IMR-90 (cell line): ENCODE measurements around the gene MMEL1. TPM values are rescaled to one million over a fixed set of nuclear protein-coding genes. Genes with fewer than 3 reads are reported as not detected.

ENCODE experiments used
- ATAC-seq: fragments of 200-7000 bp; cut with Tn5 transposase; 2 replicates; pipeline ENCODE4 v1.9.1; 2020; ENCODE audit warnings: low read depth, mild to moderate bottlenecking, moderate library complexity
- BruUV-seq: library from RNA; stranded (reverse); fragments of 400-500 nt; replicated peaks from 2 replicates; lab custom pipeline; 2021; lab: Mats Ljungman, UMichigan
- CTCF ChIA-PET: fragments of 300-600 bp; formaldehyde crosslinking; extraction: SDS; loops from one replicate; lab custom pipeline; 2021; ENCODE audit warnings: antibody characterized with exemption; lab: Yijun Ruan, JAX
- POLR2A ChIA-PET: fragments of 300-600 bp; sonication (Branson Sonifier 250); formaldehyde crosslinking; loops from one replicate; lab custom pipeline; 2022; ENCODE audit warnings: antibody characterized with exemption; ENCODE audit not compliant: unreplicated experiment; lab: Charles Lee
- DNase-seq: peaks from one replicate; pipeline ENCODE4 v3.0.0; 2013
- H2AFZ ChIP-seq: replicated peaks from 2 replicates; pipeline ENCODE3; 2013; ENCODE audit warnings: low read length, mild to moderate bottlenecking; ENCODE audit not compliant: poor library complexity
- H2AK5ac ChIP-seq: 2 replicates; pipeline ENCODE4 v1.6.1; 2013; ENCODE audit warnings: low read depth, low read length, inconsistent platforms
- H2AK9ac ChIP-seq: replicated peaks from 2 replicates; pipeline ENCODE3; 2013; ENCODE audit warnings: mild to moderate bottlenecking, low read depth, low read length, moderate library complexity; ENCODE audit not compliant: poor library complexity
- H2BK120ac ChIP-seq: 2 replicates; pipeline ENCODE4 v1.6.1; 2013; ENCODE audit warnings: low read depth, low read length, inconsistent platforms
- H2BK15ac ChIP-seq: 3 replicates; pipeline ENCODE4 v1.6.1; 2013; ENCODE audit warnings: low read depth, low read length, inconsistent platforms
- H2BK20ac ChIP-seq: 2 replicates; pipeline ENCODE4 v1.6.1; 2013; ENCODE audit warnings: low read depth, mild to moderate bottlenecking, inconsistent platforms, low read length, moderate library complexity
- H2BK5ac ChIP-seq: 2 replicates; pipeline ENCODE4 v1.6.1; 2013; ENCODE audit warnings: mild to moderate bottlenecking, low read depth, low read length, inconsistent platforms; ENCODE audit not compliant: poor library complexity, severe bottlenecking
- H3K14ac ChIP-seq: replicated peaks from 2 replicates; pipeline ENCODE4 v1.6.1; 2013; ENCODE audit warnings: low read depth, low read length, inconsistent platforms
- H3K18ac ChIP-seq: 2 replicates; pipeline ENCODE4 v1.6.1; 2013; ENCODE audit warnings: low read depth, low read length, control low read depth
- H3K23ac ChIP-seq: 2 replicates; pipeline ENCODE4 v1.6.1; 2013; ENCODE audit warnings: low read depth, low read length, inconsistent platforms
- H3K27ac ChIP-seq: 2 replicates; pipeline ENCODE4 v1.5.1; 2013; ENCODE audit warnings: mild to moderate bottlenecking, control low read depth, low read length; ENCODE audit not compliant: insufficient read depth
- H3K27me3 ChIP-seq: 2 replicates; pipeline ENCODE4 v1.6.1; 2013; ENCODE audit warnings: low read length; ENCODE audit not compliant: control insufficient read depth, insufficient read depth
- H3K36me3 ChIP-seq: 2 replicates; pipeline ENCODE4 v1.6.1; 2013; ENCODE audit warnings: low read length, mixed read lengths; ENCODE audit not compliant: control insufficient read depth, insufficient read depth
- H3K4ac ChIP-seq: 2 replicates; pipeline ENCODE4 v1.6.1; 2013; ENCODE audit warnings: low read depth, low read length, inconsistent platforms
- H3K4me1 ChIP-seq: 2 replicates; pipeline ENCODE4 v1.6.1; 2013; ENCODE audit warnings: low read length, mixed read lengths; ENCODE audit not compliant: control insufficient read depth, insufficient read depth
- H3K4me2 ChIP-seq: 2 replicates; pipeline ENCODE4 v1.6.1; 2013; ENCODE audit warnings: low read depth, mild to moderate bottlenecking, control low read depth, low read length, moderate library complexity
- H3K4me3 ChIP-seq: 2 replicates; pipeline ENCODE4 v1.5.1; 2013; ENCODE audit warnings: low read depth, mild to moderate bottlenecking, control low read depth, low read length, moderate library complexity; ENCODE audit not compliant: insufficient read depth
- H3K56ac ChIP-seq: 2 replicates; pipeline ENCODE4 v1.6.1; 2013; ENCODE audit warnings: low read length, inconsistent platforms; ENCODE audit not compliant: insufficient read depth; ENCODE audit errors: extremely low read depth
- H3K79me1 ChIP-seq, 2 experiments: 2 replicates each; pipeline ENCODE4 v1.6.1; 2013; ENCODE audit warnings: low read length in 2 of 2, inconsistent platforms in 1 of 2, low read depth in 1 of 2
- H3K9ac ChIP-seq: 2 replicates; pipeline ENCODE4 v1.6.1; 2013; ENCODE audit warnings: low read depth, low read length, control low read depth
- H3K9me1 ChIP-seq: 2 replicates; pipeline ENCODE4 v1.6.1; 2013; ENCODE audit warnings: low read length, inconsistent platforms; ENCODE audit not compliant: insufficient read depth
- H3K9me3 ChIP-seq: 2 replicates; pipeline ENCODE4 v1.6.1; 2013; ENCODE audit warnings: low read length; ENCODE audit not compliant: control insufficient read depth, insufficient read depth
- H4K20me1 ChIP-seq: 2 replicates; pipeline ENCODE4 v1.6.1; 2013; ENCODE audit warnings: low read length, inconsistent platforms; ENCODE audit not compliant: insufficient read depth
- H4K5ac ChIP-seq: 2 replicates; pipeline ENCODE4 v1.6.1; 2013; ENCODE audit warnings: mild to moderate bottlenecking, low read depth, low read length, control low read depth
- H4K8ac ChIP-seq, 2 experiments: 2 replicates each; pipeline ENCODE4 v1.6.1; 2013; ENCODE audit warnings: low read depth in 2 of 2, low read length in 2 of 2, control low read depth in 1 of 2, inconsistent platforms in 1 of 2
- H4K91ac ChIP-seq: 2 replicates; pipeline ENCODE4 v1.6.1; 2013; ENCODE audit warnings: low read depth, low read length, inconsistent platforms; ENCODE audit not compliant: insufficient read depth
- BHLHE40 ChIP-seq: fragments of 150-350 bp; IDR thresholded peaks from 2 replicates; pipeline ENCODE4 v1.6.1; 2016; ENCODE audit warnings: mild to moderate bottlenecking, low read depth, low read length
- CEBPB ChIP-seq: IDR thresholded peaks from 2 replicates; pipeline ENCODE4 v1.6.1; 2012; ENCODE audit warnings: low read depth, low read length, improper control_type of control experiment
- CHD1 ChIP-seq: IDR thresholded peaks from 2 replicates; pipeline ENCODE4 v1.6.1; 2012; ENCODE audit warnings: low read depth, low read length, improper control_type of control experiment
- CTCF ChIP-seq: conservative IDR thresholded peaks from 2 replicates; pipeline ENCODE4 v1.5.1; 2012; ENCODE audit warnings: mild to moderate bottlenecking, low read depth, low read length, improper control_type of control experiment
- FOS ChIP-seq: fragments of 150-350 bp; IDR thresholded peaks from 2 replicates; pipeline ENCODE4 v1.6.1; 2016; ENCODE audit warnings: low read depth, low read length
- MAFK ChIP-seq: IDR thresholded peaks from 2 replicates; pipeline ENCODE4 v1.6.1; 2012; ENCODE audit warnings: low read depth, low read length, improper control_type of control experiment
- MAZ ChIP-seq: IDR thresholded peaks from 2 replicates; pipeline ENCODE4 v1.6.1; 2012; ENCODE audit warnings: low read depth, mild to moderate bottlenecking, low read length, improper control_type of control experiment, moderate library complexity, borderline replicate concordance
- MXI1 ChIP-seq: IDR thresholded peaks from 2 replicates; pipeline ENCODE4 v1.6.1; 2012; ENCODE audit warnings: low read depth, mild to moderate bottlenecking, low read length, moderate library complexity, borderline replicate concordance
- NFE2L2 ChIP-seq: fragments of 150-350 bp; IDR thresholded peaks from 2 replicates; pipeline ENCODE4 v1.6.1; 2016; ENCODE audit warnings: low read depth, mild to moderate bottlenecking, low read length
- POLR2A ChIP-seq: IDR thresholded peaks from 2 replicates; pipeline ENCODE4 v1.6.1; 2012; ENCODE audit warnings: mild to moderate bottlenecking, low read depth, low read length
- RAD21 ChIP-seq: IDR thresholded peaks from 2 replicates; pipeline ENCODE4 v1.6.1; 2012; ENCODE audit warnings: low read length, improper control_type of control experiment
- RCOR1 ChIP-seq: IDR thresholded peaks from 2 replicates; pipeline ENCODE4 v1.6.1; 2012; ENCODE audit warnings: mild to moderate bottlenecking, low read length, improper control_type of control experiment; ENCODE audit not compliant: insufficient replicate concordance
- RFX5 ChIP-seq: IDR thresholded peaks from 2 replicates; pipeline ENCODE4 v1.8.0; 2012; ENCODE audit warnings: low read depth, mild to moderate bottlenecking, low read length, moderate library complexity
- SMC3 ChIP-seq: fragments of 150-350 bp; IDR thresholded peaks from 2 replicates; pipeline ENCODE4 v1.6.1; 2016; ENCODE audit warnings: low read depth, mild to moderate bottlenecking, antibody characterized with exemption, low read length, moderate library complexity
- USF2 ChIP-seq: fragments of 150-350 bp; IDR thresholded peaks from 2 replicates; pipeline ENCODE4 v1.6.1; 2017; ENCODE audit warnings: mild to moderate bottlenecking, antibody characterized with exemption, low read length, low read depth
- WGBS, 2 experiments: methylation state at CpG; one replicate each; pipeline versions ENCODE4 v1.1.5 to v1.1.7; 2013; ENCODE audit warnings: missing lambda C conversion rate in 2 of 2; ENCODE audit not compliant: insufficient read length in 1 of 2; ENCODE audit errors: extremely low coverage in 2 of 2; 5-methylcytosine and 5-hydroxymethylcytosine counted together
- dilution Hi-C: fragments of 300-500 bp; cut with HindIII; formaldehyde crosslinking; loops from one replicate; pipeline ENCODE4 v1.14.3; 2018; ENCODE audit warnings: low sequenced_read_pairs; ENCODE audit not compliant: unreplicated experiment
- in situ Hi-C: fragments of 300-500 bp; cut with MboI; formaldehyde crosslinking; loops from 3 replicates; pipeline ENCODE4 v1.14.3; 2019; ENCODE audit warnings: low sequenced_read_pairs, inconsistent platforms, mixed read lengths
- intact Hi-C: fragments of 100-400 bp; cut with micrococcal nuclease; formaldehyde crosslinking; loops from 2 replicates; pipeline ENCODE4 v1.10.0; 2022
- polyA plus RNA-seq, 3 experiments: library from polyadenylated mRNA; depleted of rRNA; stranded (reverse); fragments of >200 nt; gene quantifications; 2 replicates each; pipeline ENCODE4 v1.2.3, GENCODE V29; 2012; ENCODE audit warnings: low replicate concordance in 1 of 3
- total RNA-seq: library from RNA; depleted of rRNA; stranded (reverse); fragments of >200 nt; gene quantifications from 2 replicates; pipeline ENCODE4 v1.2.3, GENCODE V29; 2012
- TF ChIP-seq, protein P1 (sequence below): fragments of 150-350 bp; IDR thresholded peaks from 2 replicates; pipeline ENCODE4 v1.6.1; 2016; ENCODE audit warnings: low read depth, mild to moderate bottlenecking, low read length, moderate library complexity, borderline replicate concordance

Gene MMEL1
- total and polyA plus RNA-seq, 2 of the 4 experiments (the other 2 are of a cell fraction), result under 0.01 to 0.12 TPM

DNA sequence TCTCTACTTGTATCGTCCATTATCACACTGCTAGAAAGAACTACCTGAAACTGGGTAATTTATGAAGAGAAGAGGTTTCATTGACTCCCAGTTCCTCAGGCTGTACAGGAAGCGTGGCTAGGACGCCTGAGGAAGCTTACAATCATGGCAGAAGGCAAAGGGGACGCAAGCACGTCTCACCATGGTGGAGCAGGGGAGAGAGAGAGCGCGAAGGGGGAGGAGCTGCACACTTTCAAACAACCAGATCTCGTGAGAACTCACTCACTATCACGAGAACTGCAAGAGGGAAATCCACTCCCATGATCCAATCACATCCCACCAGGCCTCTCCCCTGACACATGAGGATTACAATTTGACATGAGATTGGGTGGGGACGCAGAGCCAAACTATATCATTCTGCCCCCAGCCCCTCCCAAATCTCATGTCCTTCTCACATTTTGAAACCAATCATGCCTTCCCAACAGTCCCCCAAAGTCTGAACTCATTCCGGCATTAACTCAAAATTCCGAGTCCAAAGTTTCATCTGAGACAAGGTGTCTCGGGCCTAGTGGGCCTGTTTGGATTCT is 8.0 kb downstream of the MMEL1 start:
- H3K9ac ChIP-seq, result no peak overlapping the region
- H4K8ac ChIP-seq, result no peak overlapping the region
- H3K4ac ChIP-seq, result no peak overlapping the region
- no peak overlapping the region for H3K4me3 ChIP-seq
- H3K18ac ChIP-seq, result no peak overlapping the region
- intact Hi-C loops (no loop called here), dilution Hi-C loops (no loop called here), in situ Hi-C loops (no loop called here)
- no peak overlapping the region for H2AK5ac ChIP-seq
- no peak overlapping the region; the same call in 1 of the 2 replicates for H3K56ac ChIP-seq
- H2BK15ac ChIP-seq, result no peak overlapping the region
- H4K91ac ChIP-seq, result no peak overlapping the region
- no peak overlapping the region for H3K4me2 ChIP-seq
- no peak overlapping the region for H2BK120ac ChIP-seq
- no peak overlapping the region for H2BK20ac ChIP-seq
- H3K23ac ChIP-seq, result no peak overlapping the region
- no peak for ATAC-seq
- no peak overlapping the region for H2AK9ac ChIP-seq
- H3K36me3 ChIP-seq, result no peaks in the 10 kb centered on the region
- ChIA-PET POLR2A (no interaction called here), CTCF (no interaction called here)
- TF ChIP-seq NFE2L2 (no peak), CTCF (no peak), RCOR1 (no peak), CHD1 (no peak), FOS (no peak), SMC3 (no peak), POLR2A (no peak), USF2 (no peak), BHLHE40 (no peak), RAD21 (no peak), MAFK (no peak), MXI1 (no peak), CEBPB (no peak), MAZ (no peak), RFX5 (no peak)
- TF ChIP-seq, protein P1, sequence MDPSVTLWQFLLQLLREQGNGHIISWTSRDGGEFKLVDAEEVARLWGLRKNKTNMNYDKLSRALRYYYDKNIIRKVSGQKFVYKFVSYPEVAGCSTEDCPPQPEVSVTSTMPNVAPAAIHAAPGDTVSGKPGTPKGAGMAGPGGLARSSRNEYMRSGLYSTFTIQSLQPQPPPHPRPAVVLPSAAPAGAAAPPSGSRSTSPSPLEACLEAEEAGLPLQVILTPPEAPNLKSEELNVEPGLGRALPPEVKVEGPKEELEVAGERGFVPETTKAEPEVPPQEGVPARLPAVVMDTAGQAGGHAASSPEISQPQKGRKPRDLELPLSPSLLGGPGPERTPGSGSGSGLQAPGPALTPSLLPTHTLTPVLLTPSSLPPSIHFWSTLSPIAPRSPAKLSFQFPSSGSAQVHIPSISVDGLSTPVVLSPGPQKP, result no peak
- H3K27me3 ChIP-seq, result peaks cover 14% of the 10 kb centered on the region
- no peak overlapping the region for H3K27ac ChIP-seq
- H3K9me3 ChIP-seq, result no peaks in the 10 kb centered on the region
- no CpG with 5 or more reads among the region's 13 CpGs for WGBS, 2 experiments
- no peaks in the 10 kb centered on the region for H3K9me1 ChIP-seq
- H4K20me1 ChIP-seq, result no peaks in the 10 kb centered on the region
- no peak overlapping the region for H3K14ac ChIP-seq
- H2BK5ac ChIP-seq, result no peak overlapping the region
- H3K79me1 ChIP-seq, result no peaks in the 10 kb centered on the region
- H3K4me1 ChIP-seq, result no peaks in the 10 kb centered on the region
- H2AFZ ChIP-seq, result no peak overlapping the region
- H4K5ac ChIP-seq, result no peak overlapping the region
- BruUV-seq, result no TSS peak
- no peak for DNase-seq
